HL-60 (cell line): Measurements from ENCODE around the gene MAJIN.

Experiments used
- DNase-seq, 2 experiments: peaks; one replicate each; pipeline ENCODE4 v3.0.0-alpha.2; 2010 to 2020; ENCODE audit warnings: low read depth in 1 of 2, low spot score in 1 of 2
- H3K27ac ChIP-seq: fragments of 250-450 bp; sonication (Bioruptor Pico); replicated peaks from 2 replicates; pipeline ENCODE4 v1.5.1; 2020; ENCODE audit warnings: mild to moderate bottlenecking, moderate library complexity
- H3K27me3 ChIP-seq: fragments of 250-450 bp; sonication (Bioruptor Pico); 2 replicates; pipeline ENCODE4 v1.5.1; 2021; ENCODE audit warnings: mild to moderate bottlenecking, moderate library complexity; ENCODE audit not compliant: insufficient read depth, poor library complexity, severe bottlenecking
- H3K4me3 ChIP-seq: replicated peaks from 2 replicates; pipeline ENCODE4 v1.5.1; 2011; ENCODE audit warnings: mild to moderate bottlenecking, control low read depth, low read length; ENCODE audit not compliant: insufficient read depth
- CTCF ChIP-seq: IDR thresholded peaks from one replicate; pipeline ENCODE4 v1.5.1; 2011; ENCODE audit warnings: low read length, control low read depth, inconsistent platforms; ENCODE audit not compliant: insufficient read depth
- GABPA ChIP-seq: IDR thresholded peaks from 2 replicates; pipeline ENCODE4 v1.6.1; 2012; ENCODE audit warnings: low read depth
- POLR2AphosphoS5 ChIP-seq: IDR thresholded peaks from 2 replicates; pipeline ENCODE4 v1.6.1; 2012; ENCODE audit warnings: low read depth
- REST ChIP-seq: IDR thresholded peaks from 2 replicates; pipeline ENCODE4 v1.6.1; 2012; ENCODE audit warnings: low read depth; ENCODE audit not compliant: insufficient replicate concordance
- SPI1 ChIP-seq: IDR thresholded peaks from 2 replicates; pipeline ENCODE4 v1.6.1; 2012; ENCODE audit warnings: low read depth, mild to moderate bottlenecking, borderline replicate concordance

The MAJIN gene

GRCh38 chr11:64929625-64930024, 42.3 kb downstream of the MAJIN start:
- Histone ChIP-seq H3K4me3 (no peak overlapping the region), H3K27me3 (no peaks in the 10 kb centered on the region), H3K27ac (no peak overlapping the region)
- no peak for DNase-seq
- TF ChIP-seq POLR2AphosphoS5 (no peak), REST (no peak), GABPA (no peak)

GRCh38 chr11:64928957-64929356, 43.0 kb downstream of the MAJIN start:
- DNase-seq, result no peak
- Histone ChIP-seq H3K27ac (no peak overlapping the region), H3K4me3 (no peak overlapping the region), H3K27me3 (no peaks in the 10 kb centered on the region)
- TF ChIP-seq REST, result no peak

- TF ChIP-seq SPI1, result no peak
- TF ChIP-seq REST, result no peak
- no peak for TF ChIP-seq POLR2AphosphoS5
- TF ChIP-seq CTCF, result no peak
- no peak for TF ChIP-seq GABPA
- DNase-seq, result no peak
- Histone ChIP-seq H3K27me3 (no peaks in the 10 kb centered on the region), H3K4me3 (no peak overlapping the region), H3K27ac (no peak overlapping the region)
Measured at GRCh38 chr11:64926689-64927088, 45.2 kb downstream of the MAJIN start.

GRCh38 chr11:64925536-64926436, 46.1 kb downstream of the MAJIN start:
- TF ChIP-seq REST (no peak), GABPA (no peak), CTCF (no peak), POLR2AphosphoS5 (no peak), SPI1 (no peak)
- Histone ChIP-seq H3K27me3 (no peaks in the 10 kb centered on the region), H3K27ac (no peak overlapping the region), H3K4me3 (no peak overlapping the region)
- no peak for DNase-seq
